ENCODE data around the gene TCEANC2.

- no peak for TF ChIP-seq POLR2A (IDR thresholded peaks at IDR 0.05)
- TF ChIP-seq CTCF (IDR thresholded peaks at IDR 0.05): no peak
- TF ChIP-seq POLR2AphosphoS5 (IDR thresholded peaks at IDR 0.05): no peak
- no peak for TF ChIP-seq EP300 (IDR thresholded peaks at IDR 0.05; ENCODE audit: low read depth)
Measured at GRCh38 chr1:54084794-54085193, 31.4 kb downstream of the TCEANC2 start.

All from transverse colon (tissue), 4 donors.